Neural cell (in vitro differentiated cells): ENCODE measurements around the gene NRARP. TPM values are rescaled to one million over a fixed set of nuclear protein-coding genes. Genes with fewer than 3 reads are reported as not detected.

Experiments used
- H2AFZ ChIP-seq: fragments of 200-600, 300-800 bp; sonication (generic), shearing (Covaris generic); 2 replicates; pipeline ENCODE4 v1.6.0; 2014; ENCODE audit warnings: low read depth, mild to moderate bottlenecking, antibody characterized with exemption, low read length, moderate library complexity
- H3F3A ChIP-seq: fragments of 200-600 bp; shearing (Covaris generic); 2 replicates; pipeline ENCODE4 v1.6.1; 2016; ENCODE audit warnings: mild to moderate bottlenecking, moderate library complexity, mixed read lengths, antibody characterized with exemption, low read length; ENCODE audit not compliant: insufficient read depth, poor library complexity, severe bottlenecking
- H3K27ac ChIP-seq: fragments of 200-600, 300-800 bp; sonication (generic), shearing (Covaris generic); 2 replicates; pipeline ENCODE4 v1.5.1; 2014; ENCODE audit warnings: mild to moderate bottlenecking, low read length, moderate library complexity
- H3K27me3 ChIP-seq: fragments of 300-800, 200-600 bp; sonication (generic), shearing (Covaris generic); 2 replicates; pipeline ENCODE4 v1.6.0; 2014; ENCODE audit warnings: mild to moderate bottlenecking, low read depth, low read length, moderate library complexity; ENCODE audit not compliant: insufficient read depth
- H3K36me3 ChIP-seq: fragments of 300-800, 200-600 bp; sonication (generic), shearing (Covaris generic); 2 replicates; pipeline ENCODE4 v1.5.1; 2014; ENCODE audit warnings: mild to moderate bottlenecking, antibody characterized with exemption, low read length, moderate library complexity; ENCODE audit not compliant: insufficient read depth
- H3K4me2 ChIP-seq: fragments of 300-800, 200-600 bp; sonication (generic), shearing (Covaris generic); 2 replicates; pipeline ENCODE4 v1.6.0; 2014; ENCODE audit warnings: mild to moderate bottlenecking, low read length
- H3K4me3 ChIP-seq: fragments of 300-800, 200-600 bp; sonication (generic), shearing (Covaris generic); 2 replicates; pipeline ENCODE4 v1.5.1; 2014; ENCODE audit warnings: mild to moderate bottlenecking, low read length, moderate library complexity
- H3K79me2 ChIP-seq: fragments of 200-600 bp; shearing (Covaris generic); replicated peaks from 2 replicates; pipeline ENCODE4 v1.6.0; 2014; ENCODE audit warnings: mild to moderate bottlenecking, low read length, moderate library complexity; ENCODE audit not compliant: insufficient read depth
- H3K9ac ChIP-seq: fragments of 300-800, 200-600 bp; sonication (generic), shearing (Covaris generic); 2 replicates; pipeline ENCODE4 v1.6.1; 2016; ENCODE audit warnings: mild to moderate bottlenecking, low read length, mixed read lengths
- H3K9me2 ChIP-seq: fragments of 200-600 bp; shearing (Covaris generic); 2 replicates; pipeline ENCODE4 v1.6.1; 2016; ENCODE audit warnings: mild to moderate bottlenecking, low read length, mixed read lengths; ENCODE audit not compliant: insufficient read depth
- H3K9me3 ChIP-seq: fragments of 200-600, 300-800 bp; sonication (generic), shearing (Covaris generic); 2 replicates; pipeline ENCODE4 v1.6.1; 2016; ENCODE audit warnings: mild to moderate bottlenecking, mixed run types, low read length, moderate library complexity, mixed read lengths
- H4K20me1 ChIP-seq: fragments of 200-600 bp; shearing (Covaris generic); 2 replicates; pipeline ENCODE4 v1.6.1; 2016; ENCODE audit warnings: mild to moderate bottlenecking, mixed run types; ENCODE audit not compliant: insufficient read depth
- EP300 ChIP-seq: fragments of 450-650 bp; conservative IDR thresholded peaks from 2 replicates; pipeline ENCODE4 v1.6.1; 2014; ENCODE audit warnings: antibody characterized with exemption, mild to moderate bottlenecking, moderate library complexity; ENCODE audit not compliant: poor library complexity, severe bottlenecking
- EZH2 ChIP-seq: fragments of 200-600, 300-800 bp; shearing (Covaris generic), sonication (generic); IDR thresholded peaks from 2 replicates; pipeline ENCODE4 v1.6.1; 2014; ENCODE audit warnings: antibody characterized with exemption, low read length, borderline replicate concordance, mild to moderate bottlenecking; ENCODE audit not compliant: insufficient read depth, poor library complexity, severe bottlenecking
- MXI1 ChIP-seq: fragments of 450-650 bp; conservative IDR thresholded peaks from 2 replicates; pipeline ENCODE4 v1.6.1; 2014; ENCODE audit warnings: antibody characterized with exemption, mild to moderate bottlenecking; ENCODE audit not compliant: poor library complexity, severe bottlenecking
- POLR2AphosphoS5 ChIP-seq: IDR thresholded peaks from 2 replicates; pipeline ENCODE4 v1.6.1; 2012
- RAD21 ChIP-seq: fragments of 450-650 bp; conservative IDR thresholded peaks from 2 replicates; pipeline ENCODE4 v1.6.1; 2014; ENCODE audit warnings: antibody characterized with exemption, mild to moderate bottlenecking, moderate library complexity
- SMC3 ChIP-seq: fragments of 450-650 bp; conservative IDR thresholded peaks from 2 replicates; pipeline ENCODE4 v1.6.1; 2014; ENCODE audit warnings: antibody characterized with exemption, mild to moderate bottlenecking, moderate library complexity; ENCODE audit not compliant: poor library complexity
- TAF1 ChIP-seq: IDR thresholded peaks from 2 replicates; pipeline ENCODE4 v1.6.1; 2012; ENCODE audit warnings: low read depth
- polyA plus RNA-seq: library from polyadenylated mRNA; depleted of rRNA; stranded (reverse); fragments of >200 nt; gene quantifications from 2 replicates; pipeline ENCODE4 v1.2.3, GENCODE V29; 2014
- TF ChIP-seq, protein P1 (sequence below): IDR thresholded peaks from 2 replicates; pipeline ENCODE4 v1.6.1; 2012; ENCODE audit warnings: borderline replicate concordance
- TF ChIP-seq, protein P2 (sequence below): fragments of 450-650 bp; IDR thresholded peaks from 2 replicates; pipeline ENCODE4 v1.5.1; 2014; ENCODE audit warnings: antibody characterized with exemption, mild to moderate bottlenecking, moderate library complexity; ENCODE audit not compliant: poor library complexity, severe bottlenecking

NRARP gene
- polyA plus RNA-seq, 1 donor from 2014 or later, result 2.3 TPM

GRCh38 chr9:137263506-137263905 lies 38.6 kb downstream of the NRARP start:
- H4K20me1 ChIP-seq, result no peaks in the 10 kb centered on the region
- H3F3A ChIP-seq, result no peaks in the 10 kb centered on the region
- no peak overlapping the region for H3K9ac ChIP-seq
- H3K79me2 ChIP-seq, result no peaks in the 10 kb centered on the region
- no peaks in the 10 kb centered on the region for H3K9me3 ChIP-seq
- H3K36me3 ChIP-seq, result no peaks in the 10 kb centered on the region
- no peak overlapping the region for H2AFZ ChIP-seq
- TF ChIP-seq, protein P1, sequence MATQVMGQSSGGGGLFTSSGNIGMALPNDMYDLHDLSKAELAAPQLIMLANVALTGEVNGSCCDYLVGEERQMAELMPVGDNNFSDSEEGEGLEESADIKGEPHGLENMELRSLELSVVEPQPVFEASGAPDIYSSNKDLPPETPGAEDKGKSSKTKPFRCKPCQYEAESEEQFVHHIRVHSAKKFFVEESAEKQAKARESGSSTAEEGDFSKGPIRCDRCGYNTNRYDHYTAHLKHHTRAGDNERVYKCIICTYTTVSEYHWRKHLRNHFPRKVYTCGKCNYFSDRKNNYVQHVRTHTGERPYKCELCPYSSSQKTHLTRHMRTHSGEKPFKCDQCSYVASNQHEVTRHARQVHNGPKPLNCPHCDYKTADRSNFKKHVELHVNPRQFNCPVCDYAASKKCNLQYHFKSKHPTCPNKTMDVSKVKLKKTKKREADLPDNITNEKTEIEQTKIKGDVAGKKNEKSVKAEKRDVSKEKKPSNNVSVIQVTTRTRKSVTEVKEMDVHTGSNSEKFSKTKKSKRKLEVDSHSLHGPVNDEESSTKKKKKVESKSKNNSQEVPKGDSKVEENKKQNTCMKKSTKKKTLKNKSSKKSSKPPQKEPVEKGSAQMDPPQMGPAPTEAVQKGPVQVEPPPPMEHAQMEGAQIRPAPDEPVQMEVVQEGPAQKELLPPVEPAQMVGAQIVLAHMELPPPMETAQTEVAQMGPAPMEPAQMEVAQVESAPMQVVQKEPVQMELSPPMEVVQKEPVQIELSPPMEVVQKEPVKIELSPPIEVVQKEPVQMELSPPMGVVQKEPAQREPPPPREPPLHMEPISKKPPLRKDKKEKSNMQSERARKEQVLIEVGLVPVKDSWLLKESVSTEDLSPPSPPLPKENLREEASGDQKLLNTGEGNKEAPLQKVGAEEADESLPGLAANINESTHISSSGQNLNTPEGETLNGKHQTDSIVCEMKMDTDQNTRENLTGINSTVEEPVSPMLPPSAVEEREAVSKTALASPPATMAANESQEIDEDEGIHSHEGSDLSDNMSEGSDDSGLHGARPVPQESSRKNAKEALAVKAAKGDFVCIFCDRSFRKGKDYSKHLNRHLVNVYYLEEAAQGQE, result no peak
- no peak for TF ChIP-seq RAD21
- no peak for TF ChIP-seq POLR2AphosphoS5
- TF ChIP-seq EP300, result no peak
- TF ChIP-seq EZH2, result no peak
- no peak for TF ChIP-seq TAF1
- TF ChIP-seq MXI1, result no peak
- no peak for TF ChIP-seq SMC3
- TF ChIP-seq, protein P2, sequence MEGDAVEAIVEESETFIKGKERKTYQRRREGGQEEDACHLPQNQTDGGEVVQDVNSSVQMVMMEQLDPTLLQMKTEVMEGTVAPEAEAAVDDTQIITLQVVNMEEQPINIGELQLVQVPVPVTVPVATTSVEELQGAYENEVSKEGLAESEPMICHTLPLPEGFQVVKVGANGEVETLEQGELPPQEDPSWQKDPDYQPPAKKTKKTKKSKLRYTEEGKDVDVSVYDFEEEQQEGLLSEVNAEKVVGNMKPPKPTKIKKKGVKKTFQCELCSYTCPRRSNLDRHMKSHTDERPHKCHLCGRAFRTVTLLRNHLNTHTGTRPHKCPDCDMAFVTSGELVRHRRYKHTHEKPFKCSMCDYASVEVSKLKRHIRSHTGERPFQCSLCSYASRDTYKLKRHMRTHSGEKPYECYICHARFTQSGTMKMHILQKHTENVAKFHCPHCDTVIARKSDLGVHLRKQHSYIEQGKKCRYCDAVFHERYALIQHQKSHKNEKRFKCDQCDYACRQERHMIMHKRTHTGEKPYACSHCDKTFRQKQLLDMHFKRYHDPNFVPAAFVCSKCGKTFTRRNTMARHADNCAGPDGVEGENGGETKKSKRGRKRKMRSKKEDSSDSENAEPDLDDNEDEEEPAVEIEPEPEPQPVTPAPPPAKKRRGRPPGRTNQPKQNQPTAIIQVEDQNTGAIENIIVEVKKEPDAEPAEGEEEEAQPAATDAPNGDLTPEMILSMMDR, result no peak
- H3K4me3 ChIP-seq, result no peak overlapping the region
- H3K27me3 ChIP-seq, result no peaks in the 10 kb centered on the region
- no peak overlapping the region for H3K4me2 ChIP-seq
- no peaks in the 10 kb centered on the region for H3K9me2 ChIP-seq
- H3K27ac ChIP-seq, result no peak overlapping the region

- no peak overlapping the region for H3K4me3 ChIP-seq
- TF ChIP-seq, protein P2, result no peak
- TF ChIP-seq SMC3, result no peak
- TF ChIP-seq, protein P1, result no peak
- no peak for TF ChIP-seq RAD21
- TF ChIP-seq TAF1, result no peak
- no peak for TF ChIP-seq POLR2AphosphoS5
- TF ChIP-seq MXI1, result no peak
- no peak for TF ChIP-seq EP300
- no peak for TF ChIP-seq EZH2
- H2AFZ ChIP-seq, result no peak overlapping the region
- no peaks in the 10 kb centered on the region for H3K9me2 ChIP-seq
- H3K9me3 ChIP-seq, result no peaks in the 10 kb centered on the region
- no peak overlapping the region for H3K9ac ChIP-seq
- no peaks in the 10 kb centered on the region for H3K27me3 ChIP-seq
- no peak overlapping the region for H3K4me2 ChIP-seq
- no peak overlapping the region for H3K27ac ChIP-seq
- H3K79me2 ChIP-seq, result no peaks in the 10 kb centered on the region
- no peaks in the 10 kb centered on the region for H4K20me1 ChIP-seq
- H3K36me3 ChIP-seq, result no peaks in the 10 kb centered on the region
- no peaks in the 10 kb centered on the region for H3F3A ChIP-seq
Observed at GRCh38 chr9:137262909-137263285, 39.2 kb downstream of the NRARP start.
